Measurements from ENCODE around the gene UBASH3A.

DNA sequence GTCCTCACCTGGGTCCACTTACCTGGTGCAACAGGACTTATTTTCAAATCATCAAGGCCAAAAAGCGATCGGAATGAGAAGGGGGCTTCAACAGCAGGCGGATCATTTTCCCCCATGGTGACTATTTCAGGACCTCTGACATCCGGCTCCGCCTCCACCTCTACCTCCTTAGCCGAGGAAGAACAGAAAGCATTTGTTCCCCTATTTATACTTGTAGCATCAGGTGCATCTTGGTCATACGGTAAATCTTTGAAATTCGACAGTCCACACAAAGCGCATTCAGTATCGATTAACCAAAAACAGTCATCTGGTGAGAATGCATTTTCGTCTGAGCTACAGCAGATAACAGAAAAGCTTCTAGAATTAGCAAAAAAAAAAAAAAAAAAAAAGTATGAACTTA lies 8.4 kb upstream of the UBASH3A start:
- TF ChIP-seq, protein P1, sequence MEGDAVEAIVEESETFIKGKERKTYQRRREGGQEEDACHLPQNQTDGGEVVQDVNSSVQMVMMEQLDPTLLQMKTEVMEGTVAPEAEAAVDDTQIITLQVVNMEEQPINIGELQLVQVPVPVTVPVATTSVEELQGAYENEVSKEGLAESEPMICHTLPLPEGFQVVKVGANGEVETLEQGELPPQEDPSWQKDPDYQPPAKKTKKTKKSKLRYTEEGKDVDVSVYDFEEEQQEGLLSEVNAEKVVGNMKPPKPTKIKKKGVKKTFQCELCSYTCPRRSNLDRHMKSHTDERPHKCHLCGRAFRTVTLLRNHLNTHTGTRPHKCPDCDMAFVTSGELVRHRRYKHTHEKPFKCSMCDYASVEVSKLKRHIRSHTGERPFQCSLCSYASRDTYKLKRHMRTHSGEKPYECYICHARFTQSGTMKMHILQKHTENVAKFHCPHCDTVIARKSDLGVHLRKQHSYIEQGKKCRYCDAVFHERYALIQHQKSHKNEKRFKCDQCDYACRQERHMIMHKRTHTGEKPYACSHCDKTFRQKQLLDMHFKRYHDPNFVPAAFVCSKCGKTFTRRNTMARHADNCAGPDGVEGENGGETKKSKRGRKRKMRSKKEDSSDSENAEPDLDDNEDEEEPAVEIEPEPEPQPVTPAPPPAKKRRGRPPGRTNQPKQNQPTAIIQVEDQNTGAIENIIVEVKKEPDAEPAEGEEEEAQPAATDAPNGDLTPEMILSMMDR (IDR thresholded peaks at IDR 0.05; ENCODE audit: low read length) = no peak
- no peak for TF ChIP-seq EZH2 (IDR thresholded peaks at IDR 0.05; ENCODE audit: borderline replicate concordance, low read length)
